M059J (cell line): ENCODE measurements around the gene SNX10. TPM values are rescaled to one million over a fixed set of nuclear protein-coding genes. Genes with fewer than 3 reads are reported as not detected.

Source experiments
- DNase-seq: peaks from one replicate; pipeline ENCODE4 v3.0.0-alpha.2; 2012; ENCODE audit warnings: low read depth
- total RNA-seq: library from RNA; depleted of rRNA; stranded (reverse); fragments of >200 nt; shearing (Covaris generic); gene quantifications from 2 replicates; pipeline ENCODE4 v1.2.3, GENCODE V29; 2014

Gene SNX10
- total RNA-seq, 1 experiment from 2014 or later = 10.2 TPM

- DNase-seq = no peak
Observed at GRCh38 chr7:26367219-26367711, 75.6 kb downstream of the SNX10 start.

GRCh38 chr7:26368542-26368941 is 76.9 kb downstream of the SNX10 start:
- DNase-seq = peak; percentile 15

- peak; percentile 63 for DNase-seq
Observed at GRCh38 chr7:26369593-26369992, 77.9 kb downstream of the SNX10 start.

GRCh38 chr7:26370011-26370410 is 78.3 kb downstream of the SNX10 start:
- DNase-seq = no peak

- DNase-seq = no peak
Observed at GRCh38 chr7:26372249-26372648, 80.6 kb downstream of the SNX10 start.

GRCh38 chr7:26372704-26373103 is 81.0 kb downstream of the SNX10 start:
- no peak for DNase-seq

- no peak for DNase-seq
Observed at GRCh38 chr7:26374647-26375373, 83.1 kb downstream of the SNX10 start.

- no peak for DNase-seq
Observed at GRCh38 chr7:26375726-26376174, 84.1 kb downstream of the SNX10 start.

GRCh38 chr7:26376175-26376917 is 84.7 kb downstream of the SNX10 start:
- DNase-seq = peak; percentile 32

- DNase-seq = no peak
Observed at GRCh38 chr7:26378016-26378415, 86.4 kb downstream of the SNX10 start.

- DNase-seq = no peak
Observed at GRCh38 chr7:26379711-26380110, 88.0 kb downstream of the SNX10 start.

- no peak for DNase-seq
Observed at GRCh38 chr7:26381476-26382353, 90.1 kb downstream of the SNX10 start.

- no peak for DNase-seq
Observed at GRCh38 chr7:26385240-26385639, 93.6 kb downstream of the SNX10 start.

GRCh38 chr7:26387731-26388130 is 96.1 kb downstream of the SNX10 start:
- no peak for DNase-seq

GRCh38 chr7:26388256-26388655 is 96.6 kb downstream of the SNX10 start:
- no peak for DNase-seq

GRCh38 chr7:26390016-26390415 is 98.4 kb downstream of the SNX10 start:
- DNase-seq = no peak

- DNase-seq = no peak
Observed at GRCh38 chr7:26393818-26394217, 102.2 kb downstream of the SNX10 start.

- no peak for DNase-seq
Observed at GRCh38 chr7:26397332-26397731, 105.7 kb downstream of the SNX10 start.

- peak; percentile 28 for DNase-seq
Observed at GRCh38 chr7:26397796-26398426, 106.2 kb downstream of the SNX10 start.

- peak; percentile 42 for DNase-seq
Observed at GRCh38 chr7:26398427-26398755, 106.7 kb downstream of the SNX10 start.

GRCh38 chr7:26398756-26399509 is 107.3 kb downstream of the SNX10 start:
- peak; percentile 61 for DNase-seq
